ENCODE results near the gene CHAF1B.
"Not testable (repeated sequence)": the region's sequence is repeated elsewhere in the genome, so short reads cannot be mapped to it uniquely, and the experiment has no call there.

Gene CHAF1B

DNA sequence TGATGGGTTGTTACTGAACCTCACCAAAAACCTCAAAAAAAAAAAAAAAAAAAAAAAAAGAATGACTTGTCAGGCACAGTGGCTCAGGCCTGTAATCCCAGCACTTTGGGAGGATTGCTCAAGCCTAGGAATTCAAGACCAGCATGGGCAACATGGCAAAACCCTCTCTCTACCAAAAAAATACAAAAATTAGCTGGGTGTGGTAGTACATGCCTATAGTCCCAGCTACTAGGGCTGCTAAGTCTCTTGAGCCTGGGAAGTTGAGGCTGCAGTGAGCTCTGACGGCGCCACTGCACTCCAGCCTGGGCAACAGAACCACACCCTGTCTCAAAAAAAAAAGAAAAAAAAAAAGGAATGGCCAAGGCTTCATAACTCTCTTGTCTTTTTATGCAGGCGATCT is 11.1 kb downstream of the CHAF1B start:
- Histone ChIP-seq H3K9me3 (no peaks in the 10 kb centered on the region), H3K27me3 (no peaks in the 10 kb centered on the region), H3K36me3 (peaks cover 28% of the 10 kb centered on the region), H3K4me1 (no peaks in the 10 kb centered on the region), H3K4me3 (ENCODE audit: low read depth, low read length) (no peak overlapping the region)
- DNase-seq = no peak
- TF ChIP-seq, protein P1, sequence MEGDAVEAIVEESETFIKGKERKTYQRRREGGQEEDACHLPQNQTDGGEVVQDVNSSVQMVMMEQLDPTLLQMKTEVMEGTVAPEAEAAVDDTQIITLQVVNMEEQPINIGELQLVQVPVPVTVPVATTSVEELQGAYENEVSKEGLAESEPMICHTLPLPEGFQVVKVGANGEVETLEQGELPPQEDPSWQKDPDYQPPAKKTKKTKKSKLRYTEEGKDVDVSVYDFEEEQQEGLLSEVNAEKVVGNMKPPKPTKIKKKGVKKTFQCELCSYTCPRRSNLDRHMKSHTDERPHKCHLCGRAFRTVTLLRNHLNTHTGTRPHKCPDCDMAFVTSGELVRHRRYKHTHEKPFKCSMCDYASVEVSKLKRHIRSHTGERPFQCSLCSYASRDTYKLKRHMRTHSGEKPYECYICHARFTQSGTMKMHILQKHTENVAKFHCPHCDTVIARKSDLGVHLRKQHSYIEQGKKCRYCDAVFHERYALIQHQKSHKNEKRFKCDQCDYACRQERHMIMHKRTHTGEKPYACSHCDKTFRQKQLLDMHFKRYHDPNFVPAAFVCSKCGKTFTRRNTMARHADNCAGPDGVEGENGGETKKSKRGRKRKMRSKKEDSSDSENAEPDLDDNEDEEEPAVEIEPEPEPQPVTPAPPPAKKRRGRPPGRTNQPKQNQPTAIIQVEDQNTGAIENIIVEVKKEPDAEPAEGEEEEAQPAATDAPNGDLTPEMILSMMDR (IDR thresholded peaks at IDR 0.05; ENCODE audit: low read depth, low read length) = no peak

- DNase-seq = no peak
- no peaks in the 10 kb centered on the region for H3K4me1 ChIP-seq
- H3K4me3 ChIP-seq (ENCODE audit: low read depth, low read length) = no peak overlapping the region
- H3K27me3 ChIP-seq = no peaks in the 10 kb centered on the region
- TF ChIP-seq, protein P1 (IDR thresholded peaks at IDR 0.05; ENCODE audit: low read depth, low read length) = no peak
- H3K9me3 ChIP-seq = no peaks in the 10 kb centered on the region
- H3K36me3 ChIP-seq = peaks cover 32% of the 10 kb centered on the region
Measured at GRCh38 chr21:36396971-36397370, 11.8 kb downstream of the CHAF1B start.

GRCh38 chr21:36397606-36398005 is 12.4 kb downstream of the CHAF1B start:
- no peak overlapping the region for H3K4me3 ChIP-seq (ENCODE audit: low read depth, low read length)
- no peaks in the 10 kb centered on the region for H3K4me1 ChIP-seq
- peaks cover 33% of the 10 kb centered on the region for H3K36me3 ChIP-seq
- DNase-seq = no peak
- no peaks in the 10 kb centered on the region for H3K27me3 ChIP-seq
- H3K9me3 ChIP-seq = no peaks in the 10 kb centered on the region
- TF ChIP-seq, protein P1 (IDR thresholded peaks at IDR 0.05; ENCODE audit: low read depth, low read length) = no peak

DNA sequence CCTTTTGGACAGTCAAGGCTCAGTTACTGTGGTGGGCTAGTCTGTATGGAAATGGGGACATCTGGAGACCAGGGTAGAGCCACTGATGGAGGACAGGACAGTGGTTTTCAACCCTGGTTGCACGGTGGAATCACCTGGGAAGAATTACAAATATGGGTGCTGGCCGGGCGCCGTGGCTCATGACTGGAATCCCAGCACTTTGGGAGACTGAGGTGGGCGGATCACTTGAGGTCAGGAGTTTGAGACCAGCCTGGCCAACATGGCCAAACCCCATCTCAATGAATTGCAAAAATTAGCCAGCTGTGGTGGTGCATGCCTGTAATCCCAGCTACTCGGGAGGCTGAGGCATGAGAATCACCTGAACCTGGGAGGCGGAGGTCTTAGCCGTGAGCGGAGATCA is 14.5 kb downstream of the CHAF1B start:
- H3K9me3 ChIP-seq; H3K4me1 ChIP-seq; DNase-seq; H3K27me3 ChIP-seq; H3K4me3 ChIP-seq (ENCODE audit: low read depth, low read length): not testable (repeated sequence)
- H3K36me3 ChIP-seq = peaks cover 38% of the 10 kb centered on the region

DNA sequence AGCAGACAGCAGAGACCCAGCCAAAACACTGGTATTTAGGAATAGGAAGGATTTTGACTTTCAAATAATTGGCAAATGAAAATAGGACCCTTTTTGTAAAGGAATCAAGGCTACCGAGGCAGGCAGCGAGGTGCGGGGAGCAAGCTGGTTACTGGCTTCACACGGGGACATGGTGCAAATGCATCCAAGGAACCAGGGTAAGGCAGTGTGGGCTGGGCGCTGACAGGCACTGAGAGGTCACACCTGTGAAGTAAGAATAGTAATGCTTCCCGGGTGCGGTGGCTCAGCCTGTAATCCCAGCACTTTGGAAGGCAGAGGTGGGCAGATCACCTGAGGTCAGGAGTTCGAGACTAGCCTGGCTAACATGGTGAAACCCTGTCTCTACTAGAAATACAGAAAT is 15.5 kb downstream of the CHAF1B start:
- no peaks in the 10 kb centered on the region for H3K27me3 ChIP-seq
- peaks cover 30% of the 10 kb centered on the region for H3K36me3 ChIP-seq
- TF ChIP-seq, protein P1 (IDR thresholded peaks at IDR 0.05; ENCODE audit: low read depth, low read length) = no peak
- no peak overlapping the region for H3K4me3 ChIP-seq (ENCODE audit: low read depth, low read length)
- DNase-seq = no peak
- H3K4me1 ChIP-seq = no peaks in the 10 kb centered on the region
- H3K9me3 ChIP-seq = no peaks in the 10 kb centered on the region

DNA sequence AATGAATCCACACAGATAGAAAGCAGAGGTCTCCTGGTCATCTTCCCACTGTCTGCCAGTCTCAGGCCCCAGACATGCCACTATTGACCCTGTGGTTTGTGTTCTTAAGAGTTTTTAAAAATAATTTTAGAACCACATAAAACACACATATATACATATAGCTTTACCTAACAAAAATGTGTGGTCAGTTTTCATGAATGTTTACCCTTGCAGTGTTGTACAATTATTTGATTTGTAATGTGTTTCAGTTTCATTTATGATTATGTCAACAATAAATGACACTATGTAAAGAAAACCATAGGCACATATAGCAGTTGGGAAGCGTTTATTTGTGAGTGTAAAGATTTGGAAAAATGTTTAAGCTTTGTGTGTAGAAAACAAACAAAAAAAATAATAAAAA is 17.1 kb downstream of the CHAF1B start:
- DNase-seq = no peak
- Histone ChIP-seq H3K4me1 (no peaks in the 10 kb centered on the region), H3K27me3 (no peaks in the 10 kb centered on the region), H3K4me3 (ENCODE audit: low read depth, low read length) (no peak overlapping the region), H3K9me3 (no peaks in the 10 kb centered on the region), H3K36me3 (peaks cover 27% of the 10 kb centered on the region)
- TF ChIP-seq, protein P1 (IDR thresholded peaks at IDR 0.05; ENCODE audit: low read depth, low read length) = no peak

GRCh38 chr21:36403713-36404112 is 18.5 kb downstream of the CHAF1B start:
- TF ChIP-seq, protein P1 (IDR thresholded peaks at IDR 0.05; ENCODE audit: low read depth, low read length) = no peak
- H3K4me1 ChIP-seq = no peaks in the 10 kb centered on the region
- DNase-seq = no peak
- H3K4me3 ChIP-seq (ENCODE audit: low read depth, low read length) = no peak overlapping the region
- peaks cover 30% of the 10 kb centered on the region for H3K36me3 ChIP-seq
- no peaks in the 10 kb centered on the region for H3K9me3 ChIP-seq
- H3K27me3 ChIP-seq = no peaks in the 10 kb centered on the region
